Mesenchymal stem cell (in vitro differentiated cells and primary cell): ENCODE measurements around the gene CYTL1.

ENCODE experiments used
- DNase-seq: peaks from one replicate; pipeline ENCODE4 v3.0.0-alpha.2; 2013
- H2AFZ ChIP-seq: one replicate; pipeline ENCODE4 v1.6.1; 2013; ENCODE audit warnings: low read depth, mild to moderate bottlenecking, control low read depth, inconsistent platforms, low read length, moderate library complexity
- H2AK5ac ChIP-seq: 2 replicates; pipeline ENCODE4 v1.6.1; 2013; ENCODE audit warnings: low read length, moderate library complexity, mild to moderate bottlenecking, inconsistent platforms; ENCODE audit not compliant: severe bottlenecking
- H2BK120ac ChIP-seq: one replicate; pipeline ENCODE4 v1.6.1; 2013; ENCODE audit warnings: low read depth, mild to moderate bottlenecking, inconsistent platforms, low read length, moderate library complexity
- H2BK12ac ChIP-seq, 2 experiments: one replicate each; pipeline ENCODE4 v1.6.1; 2013; ENCODE audit warnings: inconsistent platforms in 2 of 2, low read length in 2 of 2, mild to moderate bottlenecking in 2 of 2, moderate library complexity in 2 of 2, control low read depth in 1 of 2
- H2BK15ac ChIP-seq: one replicate; pipeline ENCODE4 v1.6.1; 2013; ENCODE audit warnings: mild to moderate bottlenecking, low read depth, inconsistent platforms; ENCODE audit not compliant: poor library complexity, severe bottlenecking
- H2BK5ac ChIP-seq: 2 replicates; pipeline ENCODE4 v1.6.1; 2013; ENCODE audit warnings: low read depth, mild to moderate bottlenecking, low read length, control low read depth, inconsistent platforms; ENCODE audit not compliant: poor library complexity, severe bottlenecking
- H3K14ac ChIP-seq, 2 experiments: one replicate each; pipeline ENCODE4 v1.6.1; 2013; ENCODE audit warnings: inconsistent platforms in 2 of 2, low read length in 2 of 2, control low read depth in 1 of 2, mild to moderate bottlenecking in 1 of 2, moderate library complexity in 1 of 2
- H3K18ac ChIP-seq, 2 experiments: one replicate each; pipeline ENCODE4 v1.6.1; 2013; ENCODE audit warnings: inconsistent platforms in 2 of 2, low read length in 2 of 2, control low read depth in 1 of 2, low read depth in 1 of 2, mild to moderate bottlenecking in 1 of 2
- H3K23ac ChIP-seq, 2 experiments: one replicate each; pipeline ENCODE4 v1.6.1; 2013; ENCODE audit warnings: inconsistent platforms in 2 of 2, low read length in 2 of 2, mild to moderate bottlenecking in 2 of 2, moderate library complexity in 2 of 2, control low read depth in 1 of 2
- H3K27ac ChIP-seq: 2 replicates; pipeline ENCODE4 v1.5.1; 2013; ENCODE audit warnings: mild to moderate bottlenecking, moderate library complexity, low read length, control low read depth, inconsistent platforms; ENCODE audit not compliant: poor library complexity, severe bottlenecking
- H3K27me3 ChIP-seq, 2 experiments: 2 replicates each; pipeline versions ENCODE4 v1.6.1 to v1.7.0; 2013; ENCODE audit warnings: low read length in 2 of 2, mild to moderate bottlenecking in 2 of 2, moderate library complexity in 2 of 2, control low read depth in 1 of 2, inconsistent platforms in 1 of 2; ENCODE audit not compliant: control insufficient read depth in 1 of 2, insufficient read depth in 1 of 2
- H3K36me3 ChIP-seq, 2 experiments: 2 replicates each; pipeline versions ENCODE4 v1.6.1 to v1.7.0; 2013; ENCODE audit warnings: low read length in 2 of 2, control low read depth in 1 of 2, inconsistent platforms in 1 of 2, low read depth in 1 of 2, mild to moderate bottlenecking in 1 of 2; ENCODE audit not compliant: insufficient read depth in 2 of 2, control insufficient read depth in 1 of 2
- H3K4ac ChIP-seq, 2 experiments: one replicate each; pipeline ENCODE4 v1.6.1; 2013; ENCODE audit warnings: inconsistent platforms in 2 of 2, low read length in 2 of 2, mild to moderate bottlenecking in 2 of 2, moderate library complexity in 2 of 2, control low read depth in 1 of 2, low read depth in 1 of 2
- H3K4me1 ChIP-seq: 2 replicates; pipeline ENCODE4 v1.6.1; 2013; ENCODE audit warnings: low read depth, low read length, control low read depth; ENCODE audit not compliant: control insufficient read depth, insufficient read depth
- H3K4me2 ChIP-seq: 2 replicates; pipeline ENCODE4 v1.6.1; 2013; ENCODE audit warnings: low read length, mild to moderate bottlenecking, inconsistent platforms; ENCODE audit not compliant: poor library complexity, severe bottlenecking
- H3K4me3 ChIP-seq, 2 experiments: 2 replicates each; pipeline versions ENCODE4 v1.5.1 to v1.7.0; 2013; ENCODE audit warnings: low read length in 2 of 2, mild to moderate bottlenecking in 2 of 2, control low read depth in 1 of 2, low read depth in 1 of 2; ENCODE audit not compliant: insufficient read depth in 1 of 2
- H3K79me1 ChIP-seq: replicated peaks from 2 replicates; pipeline ENCODE4 v1.6.1; 2013; ENCODE audit warnings: mild to moderate bottlenecking, control low read depth, low read length, inconsistent platforms; ENCODE audit not compliant: poor library complexity, severe bottlenecking
- H3K9ac ChIP-seq: 2 replicates; pipeline ENCODE4 v1.7.0; 2013; ENCODE audit warnings: mild to moderate bottlenecking, low read length, moderate library complexity
- H3K9me3 ChIP-seq: 2 replicates; pipeline ENCODE4 v1.7.0; 2013; ENCODE audit warnings: mild to moderate bottlenecking, low read length; ENCODE audit not compliant: control insufficient read depth
- H4K8ac ChIP-seq: one replicate; pipeline ENCODE4 v1.6.1; 2013; ENCODE audit warnings: inconsistent platforms, mild to moderate bottlenecking, low read length, moderate library complexity
- H4K91ac ChIP-seq: one replicate; pipeline ENCODE4 v1.6.1; 2013; ENCODE audit warnings: mild to moderate bottlenecking, low read length, inconsistent platforms
- WGBS: methylation state at CpG from one replicate; pipeline ENCODE4 v1.1.7; 2013; ENCODE audit warnings: mixed read lengths; 5-methylcytosine and 5-hydroxymethylcytosine counted together

CYTL1 gene

DNA sequence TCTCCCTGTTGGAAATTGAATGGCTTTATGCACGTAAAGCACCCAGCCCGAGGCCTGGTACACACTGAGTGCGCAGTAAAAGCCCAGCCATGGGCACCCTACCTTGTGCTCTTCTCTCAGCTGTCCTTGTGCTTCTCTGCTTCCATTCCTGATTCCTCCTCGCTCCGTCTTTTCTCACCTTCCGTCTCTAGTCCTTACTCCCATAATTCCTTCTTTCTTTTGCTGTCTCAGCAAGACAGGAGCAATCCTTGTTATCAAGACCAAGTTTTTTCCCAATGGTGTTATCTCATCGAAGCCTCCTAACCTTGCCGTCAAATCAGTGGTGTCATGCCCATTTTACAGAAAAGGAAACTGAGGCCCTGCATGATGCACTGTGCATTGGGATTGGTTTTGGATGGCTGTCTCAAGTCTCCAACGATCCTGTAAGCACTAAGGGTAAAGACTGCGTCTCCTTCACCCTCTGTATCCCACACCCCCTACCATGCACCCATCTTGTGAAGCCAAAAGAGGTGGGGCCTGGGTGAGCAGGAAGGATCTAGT lies 30.1 kb downstream of the CYTL1 start:
- H2AK5ac ChIP-seq = no peak overlapping the region
- H2BK5ac ChIP-seq = no peak overlapping the region
- no peak overlapping the region for H3K4me2 ChIP-seq
- no peak overlapping the region for H2BK12ac ChIP-seq
- H4K8ac ChIP-seq = no peak overlapping the region
- WGBS = 97% methylated on average over 8 of the region's 10 CpGs
- no peak overlapping the region for H3K4ac ChIP-seq
- no peak overlapping the region for H2BK15ac ChIP-seq
- no peak overlapping the region for H3K18ac ChIP-seq
- no peak overlapping the region for H3K23ac ChIP-seq
- no peak overlapping the region for H4K91ac ChIP-seq
- no peak overlapping the region for H3K14ac ChIP-seq
- H3K9ac ChIP-seq = no peak overlapping the region
- no peaks in the 10 kb centered on the region for H3K79me1 ChIP-seq
- peaks cover 8% of the 10 kb centered on the region for H3K4me1 ChIP-seq
- no peaks in the 10 kb centered on the region for H3K9me3 ChIP-seq
- H2BK120ac ChIP-seq = no peak overlapping the region
- DNase-seq = no peak
- H3K4me3 ChIP-seq = no peak overlapping the region
- no peak overlapping the region for H2AFZ ChIP-seq
- no peak overlapping the region for H3K27ac ChIP-seq
- H3K27me3 ChIP-seq = peaks cover 0 to 6% of the 10 kb centered on the region in 2 experiments
- H3K36me3 ChIP-seq = no peaks in the 10 kb centered on the region

GRCh38 chr4:4987656-4988055 lies 31.6 kb downstream of the CYTL1 start:
- H2AFZ ChIP-seq = no peak overlapping the region
- H3K18ac ChIP-seq = no peak overlapping the region
- H3K14ac ChIP-seq = no peak overlapping the region
- no peak overlapping the region for H3K23ac ChIP-seq
- H3K9ac ChIP-seq = no peak overlapping the region
- H3K4me2 ChIP-seq = no peak overlapping the region
- no peak overlapping the region for H2BK12ac ChIP-seq
- no peaks in the 10 kb centered on the region for H3K79me1 ChIP-seq
- H3K36me3 ChIP-seq = no peaks in the 10 kb centered on the region
- peaks cover 0 to 3% of the 10 kb centered on the region in 2 experiments for H3K27me3 ChIP-seq
- H2AK5ac ChIP-seq = no peak overlapping the region
- no peak overlapping the region for H4K91ac ChIP-seq
- 95% methylated on average over 8 of the region's 10 CpGs for WGBS
- no peak overlapping the region for H2BK15ac ChIP-seq
- no peak overlapping the region for H3K27ac ChIP-seq
- no peak overlapping the region for H2BK5ac ChIP-seq
- no peak for DNase-seq
- no peak overlapping the region for H3K4ac ChIP-seq
- no peak overlapping the region for H4K8ac ChIP-seq
- peaks cover 8% of the 10 kb centered on the region for H3K4me1 ChIP-seq
- H3K4me3 ChIP-seq = no peak overlapping the region
- H3K9me3 ChIP-seq = no peaks in the 10 kb centered on the region
- H2BK120ac ChIP-seq = no peak overlapping the region

DNA sequence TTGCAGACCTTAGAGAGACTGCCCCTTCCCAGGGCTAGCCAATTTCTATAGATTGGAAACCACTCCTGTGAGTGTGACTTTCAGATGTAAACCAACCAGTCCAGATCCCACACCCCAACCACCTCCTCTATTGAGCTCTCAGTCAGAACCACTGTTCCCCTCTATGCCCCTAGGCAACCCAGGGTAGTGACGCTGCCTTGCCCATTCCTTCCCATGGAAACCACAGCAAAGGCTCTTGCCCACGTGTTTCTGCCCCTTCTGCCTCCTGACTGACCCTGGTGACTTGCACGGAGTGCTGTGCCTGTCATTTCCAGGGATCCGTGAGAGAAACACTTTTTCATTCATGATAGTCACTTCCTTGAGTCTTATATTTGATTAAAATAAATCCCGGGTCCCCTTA lies 32.4 kb downstream of the CYTL1 start:
- Histone ChIP-seq H4K91ac (no peak overlapping the region), H2BK120ac (no peak overlapping the region), H3K4me1 (peaks cover 8% of the 10 kb centered on the region), H3K9me3 (no peaks in the 10 kb centered on the region), H3K4ac (no peak overlapping the region), H3K18ac (no peak overlapping the region), H3K4me3 (no peak overlapping the region), H2AFZ (no peak overlapping the region), H3K79me1 (no peaks in the 10 kb centered on the region), H3K27ac (no peak overlapping the region), H2BK5ac (no peak overlapping the region), H4K8ac (no peak overlapping the region), H2AK5ac (no peak overlapping the region), H2BK15ac (no peak overlapping the region), H2BK12ac (no peak overlapping the region), H3K4me2 (no peak overlapping the region), H3K23ac (no peak overlapping the region), H3K27me3 (peaks cover 0 to 3% of the 10 kb centered on the region in 2 experiments), H3K9ac (no peak overlapping the region), H3K14ac (peak overlapping the region in 1 of 2 experiments; percentile 57), H3K36me3 (no peaks in the 10 kb centered on the region)
- 77% methylated on average over 5 of the region's 5 CpGs for WGBS
- no peak for DNase-seq

DNA sequence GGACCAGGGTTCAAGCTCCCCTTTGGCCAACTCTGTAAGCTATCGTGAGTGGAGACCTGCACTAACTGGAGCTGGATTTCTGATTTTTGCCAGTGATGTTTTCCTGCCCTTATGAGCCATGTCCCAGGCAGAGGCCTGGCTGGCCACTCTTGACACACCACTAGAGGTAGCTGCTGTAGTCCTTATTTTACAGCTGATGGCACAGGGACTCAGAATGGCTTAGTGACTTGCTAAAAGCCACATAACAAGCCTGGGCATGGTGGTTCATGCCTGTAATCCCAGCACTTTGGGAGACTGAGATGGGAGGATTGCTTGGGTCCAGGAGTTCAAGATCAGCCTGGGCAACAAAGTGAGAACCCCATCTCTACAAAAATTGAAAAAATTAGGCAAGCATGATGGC lies 33.4 kb downstream of the CYTL1 start:
- no peak overlapping the region for H3K4me2 ChIP-seq
- DNase-seq = peak; percentile 23
- no peak overlapping the region for H3K14ac ChIP-seq
- no peak overlapping the region for H4K8ac ChIP-seq
- no peaks in the 10 kb centered on the region for H3K36me3 ChIP-seq
- no peak overlapping the region for H2BK12ac ChIP-seq
- H3K4ac ChIP-seq = no peak overlapping the region
- no peak overlapping the region for H4K91ac ChIP-seq
- H3K79me1 ChIP-seq = no peaks in the 10 kb centered on the region
- no peak overlapping the region for H2AFZ ChIP-seq
- H3K27me3 ChIP-seq = peaks cover 0 to 3% of the 10 kb centered on the region in 2 experiments
- H3K4me1 ChIP-seq = peaks cover 1% of the 10 kb centered on the region
- no peak overlapping the region for H2AK5ac ChIP-seq
- H2BK120ac ChIP-seq = no peak overlapping the region
- no peak overlapping the region for H3K27ac ChIP-seq
- H3K9me3 ChIP-seq = no peaks in the 10 kb centered on the region
- no peak overlapping the region for H3K18ac ChIP-seq
- H2BK5ac ChIP-seq = no peak overlapping the region
- 60% methylated on average over 1 of the region's 1 CpG for WGBS
- no peak overlapping the region for H2BK15ac ChIP-seq
- no peak overlapping the region for H3K23ac ChIP-seq
- peak overlapping the region; percentile 31 for H3K9ac ChIP-seq
- H3K4me3 ChIP-seq = no peak overlapping the region
